GM12892 (cell line): ENCODE measurements around the gene RTTN.

Source experiments
- POLR2A ChIP-seq: IDR thresholded peaks from 2 replicates; pipeline ENCODE4 v1.6.1; 2011; ENCODE audit warnings: low read depth, low read length, control low read depth
- POLR2AphosphoS5 ChIP-seq: IDR thresholded peaks from 2 replicates; pipeline ENCODE4 v1.6.1; 2011; ENCODE audit warnings: low read depth, low read length, control low read depth

GRCh38 chr18:70154591-70155194, 50.8 kb downstream of the RTTN start:
- TF ChIP-seq POLR2AphosphoS5 (no peak), POLR2A (no peak)
